GM12874 (cell line): Measurements from ENCODE around the gene PPARA.

Experiments
- TF ChIP-seq, protein P1 (sequence below): IDR thresholded peaks from 2 replicates; pipeline ENCODE4 v1.5.1; 2011; ENCODE audit warnings: low read depth, mild to moderate bottlenecking, control low read depth, low read length, moderate library complexity; ENCODE audit not compliant: insufficient read depth

Gene PPARA

DNA sequence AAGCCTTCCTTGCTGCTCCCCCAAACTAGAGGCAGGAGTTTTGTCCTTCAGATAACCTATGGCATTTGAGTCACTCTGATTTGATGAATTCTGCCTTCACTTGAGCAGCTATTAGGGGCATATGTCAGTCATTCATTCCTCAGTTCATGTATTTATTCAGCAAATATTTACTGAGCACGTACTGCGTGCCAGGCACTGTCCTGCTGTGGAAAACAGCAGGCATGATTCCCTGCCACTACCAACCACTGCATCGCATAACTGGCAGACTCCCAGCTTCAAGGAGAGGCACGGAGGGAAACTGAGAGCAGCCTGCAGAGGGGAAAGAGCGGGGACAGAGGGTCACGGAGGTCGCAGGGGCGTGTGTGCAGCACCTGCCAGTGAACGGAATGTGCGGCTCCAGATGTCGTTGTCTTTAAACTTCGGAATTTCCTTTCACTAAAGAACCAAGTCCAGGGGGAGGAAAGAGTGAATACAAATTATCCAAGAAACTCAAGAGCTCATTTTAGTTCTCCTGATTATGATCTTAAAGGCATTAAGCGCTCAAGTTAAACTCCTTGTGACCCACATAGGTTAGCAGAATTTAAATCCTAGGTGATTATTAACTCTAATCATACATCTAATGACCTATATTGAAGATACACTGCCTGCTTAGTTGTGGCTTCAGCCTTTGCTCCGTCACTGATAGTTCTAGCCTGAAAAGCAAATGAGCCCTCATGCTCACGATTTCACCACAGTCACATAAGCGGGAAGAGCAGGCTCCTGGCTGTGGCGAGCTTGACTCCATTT lies 12.6 kb downstream of the PPARA start:
- TF ChIP-seq, protein P1, sequence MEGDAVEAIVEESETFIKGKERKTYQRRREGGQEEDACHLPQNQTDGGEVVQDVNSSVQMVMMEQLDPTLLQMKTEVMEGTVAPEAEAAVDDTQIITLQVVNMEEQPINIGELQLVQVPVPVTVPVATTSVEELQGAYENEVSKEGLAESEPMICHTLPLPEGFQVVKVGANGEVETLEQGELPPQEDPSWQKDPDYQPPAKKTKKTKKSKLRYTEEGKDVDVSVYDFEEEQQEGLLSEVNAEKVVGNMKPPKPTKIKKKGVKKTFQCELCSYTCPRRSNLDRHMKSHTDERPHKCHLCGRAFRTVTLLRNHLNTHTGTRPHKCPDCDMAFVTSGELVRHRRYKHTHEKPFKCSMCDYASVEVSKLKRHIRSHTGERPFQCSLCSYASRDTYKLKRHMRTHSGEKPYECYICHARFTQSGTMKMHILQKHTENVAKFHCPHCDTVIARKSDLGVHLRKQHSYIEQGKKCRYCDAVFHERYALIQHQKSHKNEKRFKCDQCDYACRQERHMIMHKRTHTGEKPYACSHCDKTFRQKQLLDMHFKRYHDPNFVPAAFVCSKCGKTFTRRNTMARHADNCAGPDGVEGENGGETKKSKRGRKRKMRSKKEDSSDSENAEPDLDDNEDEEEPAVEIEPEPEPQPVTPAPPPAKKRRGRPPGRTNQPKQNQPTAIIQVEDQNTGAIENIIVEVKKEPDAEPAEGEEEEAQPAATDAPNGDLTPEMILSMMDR: no peak

DNA sequence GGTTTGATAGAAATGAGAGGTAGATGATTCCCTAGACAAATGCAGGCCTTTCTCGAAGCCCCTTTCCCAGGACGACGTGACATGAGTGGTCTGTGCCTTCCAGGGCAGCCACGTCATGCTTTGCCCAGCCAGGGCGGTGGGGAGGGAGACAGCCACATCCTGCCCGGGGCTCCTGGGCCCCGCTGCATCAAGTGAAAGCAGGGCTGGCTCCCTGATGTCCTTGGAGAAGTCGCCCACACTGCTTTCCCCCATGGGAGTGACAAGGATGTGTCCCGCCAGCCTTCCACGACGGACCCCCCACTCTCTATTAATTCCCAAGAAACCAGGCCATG lies 13.2 kb downstream of the PPARA start:
- TF ChIP-seq, protein P1: no peak

DNA sequence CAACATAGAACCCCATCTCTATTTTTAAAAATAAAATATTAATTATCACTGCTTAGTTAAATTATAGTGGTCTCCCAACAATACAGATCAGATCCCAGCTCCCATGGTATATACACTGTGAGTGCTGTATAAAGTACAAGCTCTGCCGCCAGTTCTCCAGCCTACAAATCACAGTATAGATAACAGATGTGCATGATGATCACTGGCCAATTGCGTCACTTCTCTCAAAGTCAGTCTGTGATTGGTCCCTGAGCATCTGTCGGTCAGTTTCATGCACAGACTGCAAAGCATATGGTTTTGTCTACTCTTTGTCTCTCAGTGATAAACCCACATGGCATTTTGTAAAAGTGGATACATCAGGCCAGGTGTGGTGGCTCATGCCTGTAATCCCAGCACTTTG lies 15.7 kb downstream of the PPARA start:
- TF ChIP-seq, protein P1: no peak

DNA sequence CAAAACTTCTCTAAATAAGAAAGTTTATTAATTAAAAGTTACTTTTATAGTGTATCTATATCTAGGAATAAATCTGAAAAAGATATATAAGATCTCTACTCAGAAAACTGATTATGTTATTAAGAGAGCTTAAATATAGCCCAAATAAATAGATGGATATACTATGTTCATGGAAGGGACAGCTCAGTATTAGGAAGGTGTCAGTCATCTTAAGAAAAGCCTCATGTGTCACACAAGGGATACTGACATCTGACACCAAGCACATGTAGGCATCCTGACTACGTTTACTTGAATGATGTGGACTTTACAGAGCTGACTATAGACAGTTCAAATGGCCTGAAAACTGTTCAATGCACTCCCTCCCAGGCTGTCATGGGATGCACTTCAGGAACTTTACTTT lies 19.3 kb downstream of the PPARA start:
- TF ChIP-seq, protein P1: no peak

DNA sequence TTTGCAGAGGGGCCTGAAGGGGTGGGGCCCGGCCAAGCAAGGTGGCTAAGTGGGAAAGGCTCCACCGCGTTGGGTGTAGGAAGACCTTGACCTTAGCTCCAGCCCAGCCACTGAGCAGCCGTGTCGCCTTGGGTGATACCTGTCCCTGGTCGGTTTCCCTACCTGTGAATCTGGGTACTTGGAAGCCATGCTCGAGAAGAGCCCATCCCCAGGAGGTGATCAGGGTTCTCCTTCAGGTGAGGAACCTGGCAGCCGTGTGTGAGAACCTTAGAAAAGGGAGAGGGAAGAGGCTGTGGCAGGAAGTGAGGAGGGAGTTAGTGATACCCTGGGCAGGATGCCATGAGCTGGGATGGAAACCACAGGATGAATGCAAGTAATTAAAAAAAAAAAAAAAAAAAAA lies 21.6 kb downstream of the PPARA start:
- TF ChIP-seq, protein P1: no peak

DNA sequence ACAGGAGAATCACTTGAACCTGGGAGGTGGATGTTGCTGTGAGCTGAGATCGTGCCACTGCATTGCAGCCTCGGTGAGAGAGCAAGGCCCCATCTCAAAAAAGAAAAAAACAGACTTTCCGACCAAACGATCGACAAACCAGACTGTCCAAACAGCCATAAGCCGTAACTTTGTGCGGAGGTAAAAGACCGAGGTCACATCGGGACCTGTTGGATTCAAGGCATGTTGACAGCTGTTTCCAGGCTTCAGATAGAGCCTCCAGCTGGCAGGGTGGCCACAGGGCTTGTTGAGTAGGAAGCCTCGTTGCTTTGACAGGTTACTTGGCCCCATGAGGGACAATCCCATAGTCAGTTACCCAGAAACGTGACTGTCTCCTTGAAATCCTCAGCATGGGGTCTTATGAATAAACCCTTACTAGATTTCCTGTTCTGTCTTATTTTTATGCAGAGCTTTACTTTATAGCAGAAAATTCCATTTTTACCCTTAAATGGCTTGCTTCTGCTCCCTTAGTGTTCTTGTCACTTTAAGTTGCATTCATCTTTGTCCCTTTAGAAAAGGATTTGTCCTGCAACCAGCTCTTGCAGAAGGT lies 22.3 kb downstream of the PPARA start:
- TF ChIP-seq, protein P1: no peak

DNA sequence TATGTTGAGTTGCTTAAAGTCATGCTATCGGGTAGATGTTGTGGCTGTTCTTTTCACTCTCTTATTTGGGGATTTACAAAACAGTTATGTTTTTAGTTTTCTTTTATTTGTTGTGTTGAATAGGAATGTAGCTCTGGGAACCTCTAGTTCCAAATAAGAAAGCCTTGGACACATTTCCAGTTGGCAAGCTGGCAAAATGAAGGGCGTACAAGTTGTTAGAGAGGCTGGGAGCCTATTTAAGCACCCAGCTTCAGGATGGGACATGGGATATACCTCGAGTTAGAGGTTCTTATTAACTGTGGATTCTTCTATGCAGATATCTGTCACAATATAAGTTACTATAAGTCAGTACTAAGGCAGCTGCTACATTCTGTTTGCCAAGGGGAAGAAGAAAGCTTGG lies 22.8 kb downstream of the PPARA start:
- TF ChIP-seq, protein P1: no peak
